Measurements from ENCODE around the gene COL6A3. TPM values are rescaled to one million over a fixed set of nuclear protein-coding genes. Genes with fewer than 3 reads are reported as not detected.
"Not testable (repeated sequence)": the region's sequence is repeated elsewhere in the genome, so short reads cannot be mapped to it uniquely, and the experiment has no call there.

Gene COL6A3
- total and polyA plus RNA-seq, 9 of the 15 experiments (the other 6 are each of a cell fraction or from before 2014, with no cell fraction given), result 0.07 to 4.1 (median 1.5) TPM

- TF ChIP-seq ZBTB17 (CRISPR knock-in tag; IDR thresholded peaks at IDR 0.05) (no peak), DLX4 (CRISPR knock-in tag; IDR thresholded peaks at IDR 0.05) (no peak), ID3 (CRISPR knock-in tag; IDR thresholded peaks at IDR 0.05) (no peak), ID3 (tag; IDR thresholded peaks at IDR 0.05) (no peak), MTA3 (IDR thresholded peaks at IDR 0.05; ENCODE audit: borderline replicate concordance) (no peak), ETS2 (tag; IDR thresholded peaks at IDR 0.05; ENCODE audit: borderline replicate concordance, poor library complexity, severe bottlenecking) (no peak), ZNF239 (CRISPR knock-in tag; IDR thresholded peaks at IDR 0.05) (no peak), ZNF280B (CRISPR knock-in tag; IDR thresholded peaks at IDR 0.05) (no peak)
These were observed 109.0 kb downstream of the COL6A3 start (continued) for GRCh38 chr2:237304763-237305514.

- H4K20me1 ChIP-seq (replicated peaks; ENCODE audit: control insufficient read depth, insufficient read depth, low read length); H3K36me3 ChIP-seq (ENCODE audit: control insufficient read depth, insufficient read depth, low read length); BruUV-seq (replicated peaks); H3K9ac ChIP-seq (ENCODE audit: insufficient read depth in 1 of 2, low read depth in 2 of 2, low read length in 2 of 2); DNase-seq (ENCODE audit: extremely low read depth in 1 of 4, low spot score in 3 of 4); POLR2A ChIA-PET; H3K79me2 ChIP-seq (ENCODE audit: control insufficient read depth, insufficient read depth, low read length); CTCF ChIA-PET (ENCODE audit: low intra/inter-chr PET ratio); H3K9me1 ChIP-seq (ENCODE audit: control insufficient read depth, insufficient read depth, low read length); in situ Hi-C loops (cut with MboI); H3K4me2 ChIP-seq (ENCODE audit: insufficient read depth, low read length); H3K27ac ChIP-seq (ENCODE audit: extremely low read depth, low read depth, low read length); H3K9me3 ChIP-seq (replicated peaks; ENCODE audit: control insufficient read depth, insufficient read depth, low read depth, low read length); intact Hi-C loops (cut with micrococcal nuclease); FAIRE-seq; ATAC-seq; H3K4me3 ChIP-seq; H2AFZ ChIP-seq (ENCODE audit: low read depth, low read length); H3K4me1 ChIP-seq (replicated peaks in 1 of 2; ENCODE audit: control insufficient read depth in 2 of 2, insufficient read depth in 2 of 2, low read length in 2 of 2): not testable (repeated sequence)
- 0% methylated on average over 1 of the region's 1 CpG for WGBS (ENCODE audit: insufficient coverage, low coverage, missing lambda C conversion rate)
- H3K27me3 ChIP-seq (ENCODE audit: control insufficient read depth in 2 of 2, insufficient read depth in 2 of 2, low read length in 2 of 2), result peaks cover 0 to 13% of the 10 kb centered on the region in 2 experiments; a peak in 2 of 5 replicates
These were observed 110.7 kb downstream of the COL6A3 start for GRCh38 chr2:237303244-237303643.

Measured in K562 (cell line).